Occipital lobe (tissue), 2 donors: ENCODE measurements around the gene ARL6IP6. TPM values are rescaled to one million over a fixed set of nuclear protein-coding genes. Genes with fewer than 3 reads are reported as not detected.
"Not testable (repeated sequence)": the region's sequence is repeated elsewhere in the genome, so short reads cannot be mapped to it uniquely, and the experiment has no call there.

Experiments used
- DNase-seq: peaks from one replicate; lab custom pipeline; 2025; lab: John Stamatoyannopoulos, UW
- total RNA-seq: library from RNA; depleted of rRNA; stranded (reverse); fragments of >200 nt; gene quantifications from one replicate; pipeline ENCODE4 v1.2.3, GENCODE V29; 2014

The ARL6IP6 gene
- total RNA-seq, 1 donor from 2014 or later: 38.2 TPM

GRCh38 chr2:152722639-152723038, 4.2 kb downstream of the ARL6IP6 start:
- not testable (repeated sequence) for DNase-seq

DNA sequence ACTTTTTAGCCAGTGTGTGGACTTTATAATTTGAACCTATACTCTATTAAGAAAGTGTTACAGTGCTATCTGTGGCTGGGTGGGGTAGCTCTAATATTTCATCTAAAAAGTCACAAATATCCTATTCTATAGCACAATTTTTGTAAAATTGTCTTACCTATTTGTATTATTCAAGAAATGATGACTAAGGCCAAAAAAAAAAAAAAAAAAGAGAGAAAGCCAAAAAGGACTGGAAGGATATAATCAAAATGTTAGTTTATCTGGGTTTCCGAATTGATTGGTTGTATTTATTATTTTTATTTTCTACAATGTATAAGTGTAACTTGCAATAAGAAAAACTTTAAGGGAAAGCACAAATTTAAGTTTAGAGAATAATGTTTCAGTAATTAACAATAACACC, 5.5 kb downstream of the ARL6IP6 start:
- DNase-seq: no peak

GRCh38 chr2:152729844-152730243, 11.4 kb downstream of the ARL6IP6 start:
- DNase-seq: no peak

DNA sequence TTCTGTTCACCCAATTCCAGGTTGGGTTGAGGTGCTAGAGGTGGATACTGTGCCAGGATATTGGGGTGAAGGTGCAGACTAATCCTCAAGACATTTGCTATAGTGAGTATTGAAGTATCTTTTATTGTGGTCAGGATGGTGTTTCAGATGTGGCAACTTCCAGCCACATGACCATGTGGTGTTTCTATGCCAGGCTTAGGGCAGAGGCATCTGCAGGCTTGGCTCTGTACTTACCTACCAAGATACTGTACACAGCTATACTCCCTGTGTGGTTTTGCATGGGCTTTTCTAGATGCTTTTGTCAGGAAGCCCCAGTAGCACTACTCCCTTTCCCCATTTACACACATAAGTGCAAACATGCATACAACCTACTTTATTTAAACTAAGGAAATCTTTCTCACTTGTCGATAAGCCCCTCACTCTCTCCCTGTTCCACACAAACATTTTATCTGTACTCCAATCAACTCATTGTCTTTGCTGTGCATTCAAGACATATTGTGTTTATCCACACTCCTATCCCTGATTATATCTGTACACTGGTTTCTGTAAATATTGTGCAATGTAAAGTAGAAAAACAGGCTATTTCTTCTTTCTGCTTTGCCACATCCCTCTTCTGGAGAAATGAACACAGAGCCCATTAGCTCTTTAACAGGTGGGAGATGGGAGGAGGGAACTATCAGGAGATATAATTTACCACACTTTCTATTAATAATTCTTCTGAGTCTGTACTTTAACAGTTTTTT, 12.3 kb downstream of the ARL6IP6 start:
- no peak for DNase-seq

GRCh38 chr2:152737509-152737908, 19.1 kb downstream of the ARL6IP6 start:
- not testable (repeated sequence) for DNase-seq

GRCh38 chr2:152738438-152738837, 20.0 kb downstream of the ARL6IP6 start:
- DNase-seq: no peak

- DNase-seq: not testable (repeated sequence)
Observed at GRCh38 chr2:152739705-152740104, 21.3 kb downstream of the ARL6IP6 start.

DNA sequence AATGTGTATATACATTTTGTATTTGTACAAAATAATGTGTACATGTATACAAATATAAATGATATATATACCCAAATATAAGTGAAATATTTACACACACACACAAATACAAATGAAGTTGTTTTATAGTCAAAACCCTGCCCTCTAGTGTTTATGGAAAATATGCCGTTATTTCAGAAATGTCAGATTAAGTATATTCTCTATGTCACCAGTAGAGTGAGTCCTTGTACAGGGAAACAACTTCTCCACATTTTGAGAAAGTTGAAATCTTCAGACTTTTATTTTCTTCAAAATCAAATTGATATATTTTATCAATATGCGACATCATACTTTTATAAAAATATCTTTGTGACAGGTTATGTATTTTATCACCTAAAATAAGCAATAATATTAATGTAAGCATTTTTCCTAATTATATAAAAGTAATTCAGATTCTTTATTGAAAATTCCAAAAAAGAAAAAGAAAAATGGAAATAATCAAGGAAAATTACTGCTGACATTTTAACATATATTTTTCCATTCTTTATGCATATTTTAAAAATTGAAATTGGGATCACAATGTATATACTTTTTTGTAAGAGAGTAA, 22.4 kb downstream of the ARL6IP6 start:
- no peak for DNase-seq

- DNase-seq: no peak
Observed at GRCh38 chr2:152743002-152743401, 24.6 kb downstream of the ARL6IP6 start.

GRCh38 chr2:152747751-152748150, 29.3 kb downstream of the ARL6IP6 start:
- not testable (repeated sequence) for DNase-seq

- no peak for DNase-seq
Observed at GRCh38 chr2:152755029-152755428, 36.6 kb downstream of the ARL6IP6 start.

GRCh38 chr2:152759290-152760072, 41.1 kb downstream of the ARL6IP6 start:
- DNase-seq: no peak

- DNase-seq: no peak
Observed at GRCh38 chr2:152761214-152761613, 42.8 kb downstream of the ARL6IP6 start.

- DNase-seq: no peak
Observed at GRCh38 chr2:152762202-152762601, 43.8 kb downstream of the ARL6IP6 start.

DNA sequence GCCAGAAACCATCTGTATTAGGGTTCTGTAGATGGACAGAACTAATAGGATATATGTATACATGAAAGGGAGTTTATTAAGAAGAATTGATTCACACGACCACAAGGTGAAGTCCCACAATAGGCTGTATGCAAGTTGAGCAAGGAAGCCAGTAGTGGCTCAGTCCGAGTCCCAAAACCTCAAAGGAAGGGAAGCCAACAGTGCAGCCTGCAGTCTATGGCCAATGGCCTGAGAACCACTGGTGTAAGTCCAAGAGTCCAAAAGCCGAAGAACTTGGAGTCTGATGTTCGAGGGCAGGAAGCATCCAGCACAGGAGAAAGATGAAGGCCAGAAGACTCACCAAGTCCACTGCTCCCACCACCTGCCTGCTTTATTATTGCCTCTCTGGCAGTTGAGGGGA, 44.8 kb downstream of the ARL6IP6 start:
- DNase-seq: not testable (repeated sequence)

- DNase-seq: no peak
Observed at GRCh38 chr2:152763651-152764050, 45.2 kb downstream of the ARL6IP6 start.

DNA sequence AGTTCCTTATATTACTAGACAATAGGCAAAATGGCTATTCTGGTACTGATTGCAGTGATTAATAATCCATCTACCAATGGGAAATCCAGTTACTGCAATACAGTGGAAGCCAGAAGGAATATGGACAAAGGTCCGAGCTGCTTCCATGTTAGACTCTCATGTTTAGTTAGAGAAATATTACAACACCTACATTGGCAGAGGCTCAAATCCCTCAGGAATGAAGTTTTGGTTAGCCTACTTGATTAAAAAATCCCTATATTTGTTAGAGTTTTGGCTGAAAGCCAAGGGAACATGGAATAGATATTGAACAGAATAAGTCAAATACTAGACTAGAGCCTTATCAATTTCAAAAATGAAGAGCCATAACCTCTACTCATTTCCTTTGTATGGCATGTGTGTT, 48.5 kb downstream of the ARL6IP6 start:
- no peak for DNase-seq

GRCh38 chr2:152781175-152781574, 62.8 kb downstream of the ARL6IP6 start:
- DNase-seq: no peak

- DNase-seq: no peak
Observed at GRCh38 chr2:152782171-152782570, 63.8 kb downstream of the ARL6IP6 start.

GRCh38 chr2:152790883-152791282, 72.5 kb downstream of the ARL6IP6 start:
- no peak for DNase-seq

DNA sequence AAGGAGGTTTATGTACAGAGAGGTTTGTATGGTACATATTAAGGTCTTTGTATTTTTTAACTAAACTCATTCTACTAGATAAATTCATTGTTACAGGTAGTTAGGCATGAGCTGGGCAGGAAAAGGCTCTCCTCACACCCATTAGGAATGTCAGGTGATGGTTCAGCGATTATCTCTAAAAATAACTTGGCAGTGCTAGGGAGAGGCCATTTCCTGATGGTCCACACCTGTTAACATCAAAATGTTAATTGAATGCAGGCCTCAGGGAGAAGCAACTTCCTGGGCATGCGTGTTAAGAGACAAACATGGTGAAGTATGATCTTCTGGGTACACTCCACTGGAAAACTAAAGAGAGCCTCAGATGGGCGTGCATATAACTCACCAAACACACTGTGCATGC, 73.6 kb downstream of the ARL6IP6 start:
- DNase-seq: no peak

DNA sequence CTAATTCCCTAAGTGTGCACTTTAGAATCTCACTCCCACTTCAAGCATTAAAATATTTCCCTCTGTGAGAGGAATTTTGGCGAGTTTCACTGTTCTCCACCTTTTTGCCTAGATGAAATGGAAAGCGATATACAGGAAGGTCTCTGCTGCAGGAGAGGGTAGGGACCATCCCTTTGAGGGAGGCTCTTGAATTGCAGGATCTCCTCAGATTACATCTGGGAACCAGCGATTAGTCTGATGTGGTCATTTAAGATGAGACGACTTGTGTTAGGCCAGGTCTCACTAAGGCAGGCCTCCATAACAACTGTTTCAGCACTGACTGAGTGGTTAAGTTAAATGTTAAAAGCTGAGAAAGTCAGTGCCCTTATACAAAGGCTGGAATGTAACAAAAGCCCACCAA, 74.6 kb downstream of the ARL6IP6 start:
- DNase-seq: no peak
